H9 (cell line): ENCODE measurements around the gene DHPS. TPM values are rescaled to one million over a fixed set of nuclear protein-coding genes. Genes with fewer than 3 reads are reported as not detected.

Source experiments
- DNase-seq: peaks from one replicate; pipeline ENCODE4 v3.0.0-alpha.2; 2017
- H2AFZ ChIP-seq: one replicate; pipeline ENCODE4 v1.6.1; 2013; ENCODE audit warnings: mild to moderate bottlenecking, low read length, control low read depth, moderate library complexity
- H2AK5ac ChIP-seq: 2 replicates; pipeline ENCODE4 v1.6.1; 2013; ENCODE audit warnings: low read length, control low read depth, mixed read lengths; ENCODE audit not compliant: insufficient read length
- H2BK120ac ChIP-seq: one replicate; pipeline ENCODE4 v1.6.1; 2013; ENCODE audit warnings: low read depth, mild to moderate bottlenecking, low read length, control low read depth, inconsistent platforms; ENCODE audit not compliant: poor library complexity, severe bottlenecking
- H2BK12ac ChIP-seq: 2 replicates; pipeline ENCODE4 v1.6.1; 2013; ENCODE audit warnings: low read length, control low read depth, mixed read lengths, low read depth; ENCODE audit not compliant: insufficient read length
- H2BK15ac ChIP-seq: 2 replicates; pipeline ENCODE4 v1.6.1; 2013; ENCODE audit warnings: low read depth, low read length, control low read depth
- H2BK20ac ChIP-seq: one replicate; pipeline ENCODE4 v1.6.1; 2013; ENCODE audit warnings: low read depth, mild to moderate bottlenecking, low read length, control low read depth, inconsistent platforms; ENCODE audit not compliant: poor library complexity, severe bottlenecking
- H2BK5ac ChIP-seq: 2 replicates; pipeline ENCODE4 v1.6.1; 2013; ENCODE audit warnings: low read length, control low read depth, mixed read lengths; ENCODE audit not compliant: insufficient read length
- H3K14ac ChIP-seq: 2 replicates; pipeline ENCODE4 v1.6.1; 2013; ENCODE audit warnings: low read length, control low read depth; ENCODE audit not compliant: insufficient read depth
- H3K18ac ChIP-seq: 2 replicates; pipeline ENCODE4 v1.6.1; 2013; ENCODE audit warnings: low read depth, mild to moderate bottlenecking, mixed read lengths, low read length, control low read depth; ENCODE audit not compliant: insufficient read length
- H3K23ac ChIP-seq: 2 replicates; pipeline ENCODE4 v1.6.1; 2013; ENCODE audit warnings: low read length, control low read depth, mixed read lengths, low read depth; ENCODE audit not compliant: insufficient read length
- H3K23me2 ChIP-seq: 2 replicates; pipeline ENCODE4 v1.6.1; 2013; ENCODE audit warnings: low read depth, mild to moderate bottlenecking, mixed read lengths, low read length, control low read depth; ENCODE audit not compliant: insufficient read length, poor library complexity, severe bottlenecking
- H3K27ac ChIP-seq: 2 replicates; pipeline ENCODE4 v1.5.1; 2013; ENCODE audit warnings: low read length, control low read depth, mixed read lengths, low read depth; ENCODE audit not compliant: insufficient read length
- H3K27me3 ChIP-seq: 2 replicates; pipeline ENCODE4 v1.6.1; 2013; ENCODE audit warnings: low read length, control low read depth, inconsistent platforms; ENCODE audit not compliant: insufficient read depth
- H3K4ac ChIP-seq: 2 replicates; pipeline ENCODE4 v1.6.1; 2013; ENCODE audit warnings: low read depth, mild to moderate bottlenecking, control low read depth, inconsistent platforms, low read length, moderate library complexity
- H3K4me1 ChIP-seq: 2 replicates; pipeline ENCODE4 v1.6.1; 2013; ENCODE audit warnings: low read length, control low read depth, inconsistent platforms; ENCODE audit not compliant: insufficient read depth
- H3K4me2 ChIP-seq: 2 replicates; pipeline ENCODE4 v1.6.1; 2013; ENCODE audit warnings: low read length, control low read depth, mixed read lengths; ENCODE audit not compliant: insufficient read length, insufficient read depth
- H3K56ac ChIP-seq: 2 replicates; pipeline ENCODE4 v1.6.1; 2013; ENCODE audit warnings: low read depth, mild to moderate bottlenecking, mixed read lengths, low read length, control low read depth; ENCODE audit not compliant: insufficient read length
- H3K79me1 ChIP-seq: 2 replicates; pipeline ENCODE4 v1.6.1; 2013; ENCODE audit warnings: low read depth, mild to moderate bottlenecking, moderate library complexity, low read length, control low read depth, inconsistent platforms; ENCODE audit not compliant: insufficient read depth, poor library complexity, severe bottlenecking
- H3K79me2 ChIP-seq: 2 replicates; pipeline ENCODE4 v1.6.1; 2013; ENCODE audit warnings: low read length, control low read depth, inconsistent platforms; ENCODE audit not compliant: insufficient read depth
- H3K9ac ChIP-seq: 2 replicates; pipeline ENCODE4 v1.6.1; 2013; ENCODE audit warnings: low read length, control low read depth, mixed read lengths; ENCODE audit not compliant: insufficient read length; ENCODE audit errors: extremely low read depth
- H3K9me3 ChIP-seq: one replicate; pipeline ENCODE4 v1.6.1; 2013; ENCODE audit warnings: low read depth, low read length, inconsistent platforms; ENCODE audit not compliant: control insufficient read depth
- H3T11ph ChIP-seq: one replicate; pipeline ENCODE4 v1.6.1; 2013; ENCODE audit warnings: mild to moderate bottlenecking, low read length, control low read depth, inconsistent platforms
- H4K20me1 ChIP-seq: one replicate; pipeline ENCODE4 v1.6.1; 2013; ENCODE audit not compliant: control insufficient read depth, insufficient read length, insufficient read depth
- H4K5ac ChIP-seq: 2 replicates; pipeline ENCODE4 v1.6.1; 2013; ENCODE audit warnings: low read depth, mild to moderate bottlenecking, mixed read lengths, low read length, control low read depth; ENCODE audit not compliant: insufficient read length
- H4K8ac ChIP-seq: replicated peaks from 2 replicates; pipeline ENCODE4 v1.6.1; 2013; ENCODE audit warnings: low read length, control low read depth, mixed read lengths, low read depth; ENCODE audit not compliant: insufficient read length
- H4K91ac ChIP-seq: 2 replicates; pipeline ENCODE4 v1.6.1; 2013; ENCODE audit warnings: low read depth, mild to moderate bottlenecking, moderate library complexity, mixed read lengths, low read length, control low read depth; ENCODE audit not compliant: insufficient read length
- H3K27ac Mint-ChIP-seq, 3 experiments: 2 replicates in 2 of 3; 3 replicates in 1 of 3; pipeline ENCODE4 v1.8.0; 2020 to 2021; ENCODE audit warnings: mixed read lengths in 3 of 3, mild to moderate bottlenecking in 1 of 3, moderate library complexity in 1 of 3
- H3K27me3 Mint-ChIP-seq: 2 replicates; pipeline ENCODE4 v1.8.0; 2021; ENCODE audit warnings: low read depth, mild to moderate bottlenecking, moderate library complexity, mixed read lengths
- H3K36me3 Mint-ChIP-seq, 3 experiments: 2 replicates in 2 of 3; 3 replicates in 1 of 3; pipeline ENCODE4 v1.8.0; 2020 to 2021; ENCODE audit warnings: low read depth in 3 of 3, mixed read lengths in 3 of 3; ENCODE audit not compliant: insufficient read depth in 1 of 3
- H3K4me1 Mint-ChIP-seq, 2 experiments: 2 replicates each; pipeline ENCODE4 v1.8.0; 2020; ENCODE audit warnings: mixed read lengths in 2 of 2
- H3K4me3 Mint-ChIP-seq, 2 experiments: 2 replicates in 1 of 2; 3 replicates in 1 of 2; pipeline ENCODE4 v1.8.0; 2020 to 2021; ENCODE audit warnings: mild to moderate bottlenecking in 2 of 2, mixed read lengths in 2 of 2, moderate library complexity in 1 of 2
- H3K9me3 Mint-ChIP-seq, 2 experiments: 2 replicates in 1 of 2; 3 replicates in 1 of 2; pipeline ENCODE4 v1.8.0; 2020; ENCODE audit warnings: mild to moderate bottlenecking in 2 of 2, mixed read lengths in 2 of 2, moderate library complexity in 1 of 2
- CTCF ChIP-seq: fragments of 200-600 bp; sonication (generic); conservative IDR thresholded peaks from 3 replicates; pipeline ENCODE4 v1.8.0; 2021; ENCODE audit warnings: antibody characterized with exemption, mild to moderate bottlenecking
- WGBS: extraction: QIAGEN DNeasy Blood & Tissue Kit; methylation state at CpG from one replicate; pipeline ENCODE4 v1.1.7; 2013; ENCODE audit warnings: missing lambda C conversion rate, low lambda C conversion rate, mixed read lengths; ENCODE audit not compliant: insufficient read length; ENCODE audit errors: extremely low coverage; 5-methylcytosine and 5-hydroxymethylcytosine counted together
- total RNA-seq: library from RNA; stranded (reverse); gene quantifications from 2 replicates; pipeline ENCODE4 v1.2.1, GENCODE V29; 2021

The DHPS gene
- total RNA-seq, 1 experiment from 2014 or later: 94.9 TPM

GRCh38 chr19:12706332-12706718, 24.6 kb upstream of the DHPS start:
- peaks cover 58 to 90% (median 83%) of the 10 kb centered on the region in 3 experiments for H3K36me3 Mint-ChIP-seq
- H3T11ph ChIP-seq: no peak overlapping the region

More at GRCh38 chr19:12706332-12706718, 24.6 kb upstream of the DHPS start:
- Histone ChIP-seq H2AK5ac (no peak overlapping the region), H3K27ac (no peak overlapping the region), H2AFZ (no peak overlapping the region), H2BK20ac (no peak overlapping the region), H3K27me3 (no peaks in the 10 kb centered on the region), H3K79me1 (no peaks in the 10 kb centered on the region), H3K4ac (no peak overlapping the region), H4K5ac (no peak overlapping the region), H3K23me2 (no peaks in the 10 kb centered on the region), H3K14ac (no peak overlapping the region), H3K23ac (no peak overlapping the region), H2BK15ac (no peak overlapping the region), H2BK12ac (no peak overlapping the region), H3K4me2 (no peak overlapping the region), H3K18ac (no peak overlapping the region), H4K91ac (no peak overlapping the region), H3K56ac (no peak overlapping the region), H3K9ac (no peak overlapping the region), H2BK120ac (no peak overlapping the region), H4K20me1 (no peaks in the 10 kb centered on the region), H4K8ac (no peak overlapping the region), H2BK5ac (no peak overlapping the region), H3K79me2 (no peaks in the 10 kb centered on the region), H3K4me1 (no peaks in the 10 kb centered on the region), H3K9me3 (no peaks in the 10 kb centered on the region)
- Mint-ChIP-seq H3K4me3 (no peak overlapping the region), H3K27ac (peak overlapping the region in 1 of 3 experiments; percentile 35; a peak in 1 of 7 replicates), H3K4me1 (peaks cover 7 to 14% of the 10 kb centered on the region in 2 experiments), H3K27me3 (no peaks in the 10 kb centered on the region; the same call in 1 of the 2 replicates), H3K9me3 (no peaks in the 10 kb centered on the region; a peak in 1 of 5 replicates)
- no peak for DNase-seq
- no peak for TF ChIP-seq CTCF
- WGBS: no CpG with 5 or more reads among the region's 13 CpGs
